Measurements from ENCODE around the gene RNF121.
A peak's percentile ranks its signal among the peaks of the same experiment; 100 is the strongest.

Gene RNF121

GRCh38 chr11:71951741-71952310, 23.0 kb downstream of the RNF121 start:
- H3K4me1 Mint-ChIP-seq = peaks cover 42% of the 10 kb centered on the region
- ATAC-seq = no peak
- H3K9me3 Mint-ChIP-seq = no peaks in the 10 kb centered on the region
- DNase-seq (ENCODE audit: low spot score in 2 of 2) = no peak
- H3K27ac Mint-ChIP-seq = no peak overlapping the region
- H3K4me3 Mint-ChIP-seq = no peak overlapping the region
- peaks cover 28% of the 10 kb centered on the region for H3K36me3 Mint-ChIP-seq

- Mint-ChIP-seq H3K9me3 (peaks cover 4% of the 10 kb centered on the region), H3K36me3 (peaks cover 25% of the 10 kb centered on the region), H3K27ac (no peak overlapping the region), H3K4me3 (no peak overlapping the region), H3K4me1 (peaks cover 49% of the 10 kb centered on the region)
- ATAC-seq = no peak
- DNase-seq (ENCODE audit: low spot score in 2 of 2) = no peak
Observed at GRCh38 chr11:71955898-71956456, 27.1 kb downstream of the RNF121 start.

GRCh38 chr11:71962428-71963038, 33.7 kb downstream of the RNF121 start:
- H3K4me1 Mint-ChIP-seq = peaks cover 25% of the 10 kb centered on the region
- H3K9me3 Mint-ChIP-seq = peaks cover 4% of the 10 kb centered on the region
- DNase-seq (ENCODE audit: low spot score in 2 of 2) = no peak
- no peak overlapping the region for H3K4me3 Mint-ChIP-seq
- peaks cover 76% of the 10 kb centered on the region for H3K36me3 Mint-ChIP-seq
- H3K27ac Mint-ChIP-seq = peak overlapping the region; percentile 80
- peak; percentile 90 for ATAC-seq

GRCh38 chr11:71963468-71963867, 34.6 kb downstream of the RNF121 start:
- ATAC-seq = no peak
- Mint-ChIP-seq H3K27ac (no peak overlapping the region), H3K4me3 (no peak overlapping the region), H3K9me3 (peaks cover 4% of the 10 kb centered on the region), H3K36me3 (peaks cover 85% of the 10 kb centered on the region), H3K4me1 (peaks cover 19% of the 10 kb centered on the region)
- DNase-seq (ENCODE audit: low spot score in 2 of 2) = no peak

- peaks cover 4% of the 10 kb centered on the region for H3K9me3 Mint-ChIP-seq
- H3K36me3 Mint-ChIP-seq = peaks cover 88% of the 10 kb centered on the region
- DNase-seq (ENCODE audit: low spot score in 2 of 2) (no peak), ATAC-seq (no peak)
- H3K27ac Mint-ChIP-seq = no peak overlapping the region
- H3K4me1 Mint-ChIP-seq = peaks cover 19% of the 10 kb centered on the region
- no peak overlapping the region for H3K4me3 Mint-ChIP-seq
Observed at GRCh38 chr11:71964641-71965040, 35.8 kb downstream of the RNF121 start.

GRCh38 chr11:71971680-71972079, 42.8 kb downstream of the RNF121 start:
- ATAC-seq = no peak
- no peak overlapping the region for H3K27ac Mint-ChIP-seq
- no peak overlapping the region for H3K4me3 Mint-ChIP-seq
- peaks cover 8% of the 10 kb centered on the region for H3K4me1 Mint-ChIP-seq
- no peak for DNase-seq (ENCODE audit: low spot score in 2 of 2)
- H3K36me3 Mint-ChIP-seq = peaks cover 76% of the 10 kb centered on the region
- no peaks in the 10 kb centered on the region for H3K9me3 Mint-ChIP-seq

GRCh38 chr11:71976551-71976950, 47.7 kb downstream of the RNF121 start:
- ATAC-seq = no peak
- Mint-ChIP-seq H3K27ac (peak overlapping the region; percentile 16), H3K4me3 (no peak overlapping the region), H3K36me3 (peaks cover 73% of the 10 kb centered on the region), H3K4me1 (peaks cover 11% of the 10 kb centered on the region), H3K9me3 (no peaks in the 10 kb centered on the region)
- DNase-seq (ENCODE audit: low spot score in 2 of 2) = no peak

GRCh38 chr11:71977090-71977489, 48.2 kb downstream of the RNF121 start:
- peak overlapping the region; percentile 16 for H3K27ac Mint-ChIP-seq
- no peaks in the 10 kb centered on the region for H3K9me3 Mint-ChIP-seq
- peaks cover 6% of the 10 kb centered on the region for H3K4me1 Mint-ChIP-seq
- DNase-seq (ENCODE audit: low spot score in 2 of 2) (no peak), ATAC-seq (no peak)
- H3K4me3 Mint-ChIP-seq = no peak overlapping the region
- peaks cover 71% of the 10 kb centered on the region for H3K36me3 Mint-ChIP-seq

GRCh38 chr11:71977743-71978418, 49.0 kb downstream of the RNF121 start:
- Mint-ChIP-seq H3K27ac (no peak overlapping the region), H3K9me3 (no peaks in the 10 kb centered on the region), H3K4me1 (peaks cover 5% of the 10 kb centered on the region), H3K4me3 (no peak overlapping the region), H3K36me3 (peaks cover 72% of the 10 kb centered on the region)
- peak; percentile 60 for ATAC-seq
- peak; percentile 34 to 69 for DNase-seq (ENCODE audit: low spot score in 2 of 2)

- Mint-ChIP-seq H3K4me3 (no peak overlapping the region), H3K4me1 (peaks cover 5% of the 10 kb centered on the region), H3K9me3 (no peaks in the 10 kb centered on the region), H3K36me3 (peaks cover 77% of the 10 kb centered on the region), H3K27ac (no peak overlapping the region)
- ATAC-seq = no peak
- DNase-seq (ENCODE audit: low spot score in 2 of 2) = no peak
Observed at GRCh38 chr11:71979094-71979493, 50.2 kb downstream of the RNF121 start.

GRCh38 chr11:71979602-71980001, 50.8 kb downstream of the RNF121 start:
- ATAC-seq (no peak), DNase-seq (ENCODE audit: low spot score in 2 of 2) (no peak)
- no peak overlapping the region for H3K4me3 Mint-ChIP-seq
- H3K27ac Mint-ChIP-seq = no peak overlapping the region
- H3K4me1 Mint-ChIP-seq = peaks cover 5% of the 10 kb centered on the region
- no peaks in the 10 kb centered on the region for H3K9me3 Mint-ChIP-seq
- peaks cover 80% of the 10 kb centered on the region for H3K36me3 Mint-ChIP-seq

- DNase-seq (ENCODE audit: low spot score in 2 of 2) = no peak
- peak overlapping the region; percentile 86 for H3K27ac Mint-ChIP-seq
- peaks cover 6% of the 10 kb centered on the region for H3K4me1 Mint-ChIP-seq
- no peak overlapping the region for H3K4me3 Mint-ChIP-seq
- H3K36me3 Mint-ChIP-seq = peaks cover 74% of the 10 kb centered on the region
- H3K9me3 Mint-ChIP-seq = no peaks in the 10 kb centered on the region
- ATAC-seq = peak; percentile 43
Observed at GRCh38 chr11:71986131-71986530, 57.3 kb downstream of the RNF121 start.

- peaks cover 9% of the 10 kb centered on the region for H3K4me1 Mint-ChIP-seq
- H3K4me3 Mint-ChIP-seq = no peak overlapping the region
- H3K27ac Mint-ChIP-seq = no peak overlapping the region
- peaks cover 69% of the 10 kb centered on the region for H3K36me3 Mint-ChIP-seq
- no peaks in the 10 kb centered on the region for H3K9me3 Mint-ChIP-seq
- ATAC-seq = no peak
- DNase-seq (ENCODE audit: low spot score in 2 of 2) = no peak
Observed at GRCh38 chr11:71987521-71987920, 58.7 kb downstream of the RNF121 start.

- no peak for ATAC-seq
- H3K36me3 Mint-ChIP-seq = peaks cover 65% of the 10 kb centered on the region
- DNase-seq (ENCODE audit: low spot score in 2 of 2) = no peak
- H3K9me3 Mint-ChIP-seq = no peaks in the 10 kb centered on the region
- peak overlapping the region; percentile 34 for H3K27ac Mint-ChIP-seq
- H3K4me3 Mint-ChIP-seq = no peak overlapping the region
- peaks cover 9% of the 10 kb centered on the region for H3K4me1 Mint-ChIP-seq
Observed at GRCh38 chr11:71988050-71988449, 59.2 kb downstream of the RNF121 start.

- H3K9me3 Mint-ChIP-seq = no peaks in the 10 kb centered on the region
- H3K27ac Mint-ChIP-seq = no peak overlapping the region
- peaks cover 57% of the 10 kb centered on the region for H3K36me3 Mint-ChIP-seq
- no peak overlapping the region for H3K4me3 Mint-ChIP-seq
- DNase-seq (ENCODE audit: low spot score in 2 of 2) = no peak
- ATAC-seq = no peak
- peaks cover 9% of the 10 kb centered on the region for H3K4me1 Mint-ChIP-seq
Observed at GRCh38 chr11:71990701-71991100, 61.9 kb downstream of the RNF121 start.

GRCh38 chr11:71991494-71991893, 62.6 kb downstream of the RNF121 start:
- Mint-ChIP-seq H3K36me3 (peaks cover 53% of the 10 kb centered on the region), H3K4me1 (peaks cover 4% of the 10 kb centered on the region), H3K27ac (no peak overlapping the region), H3K9me3 (no peaks in the 10 kb centered on the region), H3K4me3 (no peak overlapping the region)
- DNase-seq (ENCODE audit: low spot score in 2 of 2) (no peak), ATAC-seq (peak; percentile 11)
